GM23338 (cell line): ENCODE data around the gene MLPH. TPM values are rescaled to one million over a fixed set of nuclear protein-coding genes. Genes with fewer than 3 reads are reported as not detected.

Source experiments
- ATAC-seq: fragments of 200-7000 bp; cut with Tn5 transposase; 3 replicates; pipeline ENCODE4 v1.9.1; 2020
- DNase-seq: peaks from one replicate; pipeline ENCODE4 v3.0.0-alpha.2; 2015; ENCODE audit warnings: low spot score
- H2AFZ ChIP-seq: fragments of 200-600 bp; sonication (generic); 2 replicates; pipeline ENCODE4 v1.8.0; 2016; ENCODE audit warnings: antibody characterized with exemption, mild to moderate bottlenecking, moderate library complexity
- H3F3A ChIP-seq: fragments of 200-600 bp; sonication (generic); replicated peaks from 2 replicates; pipeline ENCODE4 v1.8.0; 2017; ENCODE audit warnings: antibody characterized with exemption, mixed run types, low read depth
- H3K27ac ChIP-seq: fragments of 200-600 bp; sonication (generic); 2 replicates; pipeline ENCODE4 v1.6.1; 2016; ENCODE audit warnings: low read depth
- H3K27me3 ChIP-seq: fragments of 200-600 bp; sonication (generic); 2 replicates; pipeline ENCODE4 v1.8.0; 2016; ENCODE audit warnings: mild to moderate bottlenecking, mixed run types, moderate library complexity; ENCODE audit not compliant: insufficient read depth
- H3K36me3 ChIP-seq: fragments of 200-600 bp; sonication (generic); 2 replicates; pipeline ENCODE4 v1.8.0; 2016; ENCODE audit warnings: mild to moderate bottlenecking; ENCODE audit not compliant: insufficient read depth
- H3K4me1 ChIP-seq: fragments of 200-600 bp; sonication (generic); 2 replicates; pipeline ENCODE4 v1.8.0; 2016; ENCODE audit warnings: mild to moderate bottlenecking, moderate library complexity; ENCODE audit not compliant: insufficient read depth
- H3K4me2 ChIP-seq: fragments of 200-600 bp; sonication (generic); 2 replicates; pipeline ENCODE4 v1.7.1; 2017; ENCODE audit warnings: mixed run types
- H3K4me3 ChIP-seq: fragments of 200-600 bp; sonication (generic); 2 replicates; pipeline ENCODE4 v1.6.1; 2016; ENCODE audit warnings: mixed run types
- H3K79me2 ChIP-seq: fragments of 200-600 bp; sonication (generic); replicated peaks from 2 replicates; pipeline ENCODE4 v1.8.0; 2017; ENCODE audit warnings: mild to moderate bottlenecking; ENCODE audit not compliant: insufficient read depth
- H3K9me2 ChIP-seq: fragments of 200-600 bp; sonication (generic); 2 replicates; pipeline ENCODE4 v1.8.0; 2017; ENCODE audit not compliant: insufficient read depth
- H4K20me1 ChIP-seq: fragments of 200-600 bp; sonication (generic); replicated peaks from 2 replicates; pipeline ENCODE4 v1.8.0; 2017; ENCODE audit warnings: mild to moderate bottlenecking; ENCODE audit not compliant: insufficient read depth
- H3K27ac Mint-ChIP-seq: 2 replicates; pipeline ENCODE4 v1.8.0; 2020; ENCODE audit warnings: inconsistent platforms, mild to moderate bottlenecking, moderate library complexity, mixed read lengths
- H3K27me3 Mint-ChIP-seq: 3 replicates; pipeline ENCODE4 v1.8.0; 2022; ENCODE audit warnings: low read depth, mild to moderate bottlenecking, moderate library complexity, mixed read lengths, inconsistent platforms; ENCODE audit not compliant: insufficient read depth, poor library complexity
- H3K36me3 Mint-ChIP-seq: 3 replicates; pipeline ENCODE4 v1.8.0; 2021; ENCODE audit warnings: low read depth, mild to moderate bottlenecking, inconsistent platforms, moderate library complexity, mixed read lengths
- H3K4me1 Mint-ChIP-seq: 3 replicates; pipeline ENCODE4 v1.8.0; 2020; ENCODE audit warnings: mild to moderate bottlenecking, inconsistent platforms, mixed read lengths
- H3K4me3 Mint-ChIP-seq: 3 replicates; pipeline ENCODE4 v1.8.0; 2021; ENCODE audit warnings: moderate library complexity, mild to moderate bottlenecking, inconsistent platforms, mixed read lengths
- H3K9me3 Mint-ChIP-seq: 3 replicates; pipeline ENCODE4 v1.8.0; 2020; ENCODE audit warnings: moderate library complexity, mild to moderate bottlenecking, inconsistent platforms, mixed read lengths
- CTCF ChIP-seq, 2 experiments: fragments of 200-600 bp in 1 of 2; sonication (generic) in 1 of 2; conservative IDR thresholded peaks; 2 replicates each; pipeline versions ENCODE4 v1.5.1 to v1.6.1; 2016 to 2017; ENCODE audit warnings: antibody characterized with exemption in 2 of 2, low read depth in 2 of 2, mild to moderate bottlenecking in 2 of 2, moderate library complexity in 1 of 2
- EZH2 ChIP-seq: fragments of 200-600 bp; sonication (generic); IDR thresholded peaks from one replicate; pipeline ENCODE4 v1.8.0; 2017; ENCODE audit warnings: antibody characterized with exemption, mild to moderate bottlenecking, low read depth; ENCODE audit not compliant: unreplicated experiment
- POLR2AphosphoS5 ChIP-seq: IDR thresholded peaks from 2 replicates; pipeline ENCODE4 v1.6.1; 2016; ENCODE audit warnings: antibody characterized with exemption, low read depth
- REST ChIP-seq: IDR thresholded peaks from one replicate; pipeline ENCODE4 v1.6.1; 2018; ENCODE audit warnings: antibody characterized with exemption; ENCODE audit not compliant: unreplicated experiment
- STAT1 ChIP-seq: IDR thresholded peaks from one replicate; pipeline ENCODE4 v1.6.1; 2016; ENCODE audit warnings: antibody characterized with exemption; ENCODE audit not compliant: unreplicated experiment
- ZNF114 ChIP-seq: fragments of 250-450 bp; sonication (Bioruptor Pico); IDR thresholded peaks from 2 replicates; pipeline ENCODE4 v1.5.0; 2020; ENCODE audit warnings: mild to moderate bottlenecking, moderate library complexity
- ZNF331 ChIP-seq: fragments of 250-450 bp; sonication (Bioruptor Pico); IDR thresholded peaks from 2 replicates; pipeline ENCODE4 v1.5.0; 2020; ENCODE audit warnings: low read depth, mild to moderate bottlenecking, moderate library complexity
- ZNF462 ChIP-seq: fragments of 250-450 bp; sonication (Bioruptor Pico); IDR thresholded peaks from 2 replicates; pipeline ENCODE4 v1.5.0; 2020; ENCODE audit warnings: mild to moderate bottlenecking, moderate library complexity
- polyA plus RNA-seq: library from polyadenylated mRNA; unstranded; fragments of >200 nt; fragmentation: Nextera tagmentation; extraction: Ambion mirVana; gene quantifications from 2 replicates; pipeline ENCODE4 v1.2.1, GENCODE V29; 2016
- total RNA-seq: library from RNA; depleted of rRNA; stranded (reverse); fragments of >200 nt; shearing (Covaris generic); gene quantifications from 2 replicates; pipeline ENCODE4 v1.2.3, GENCODE V29; 2014

The MLPH gene
- total and polyA plus RNA-seq, 2 experiments from 2014 or later = 13.6 to 16.5 TPM

GRCh38 chr2:237555560-237555959 is 68.5 kb downstream of the MLPH start:
- Mint-ChIP-seq H3K27ac (no peak overlapping the region), H3K36me3 (peaks cover 41% of the 10 kb centered on the region), H3K27me3 (peaks cover 4% of the 10 kb centered on the region), H3K9me3 (peaks cover 30% of the 10 kb centered on the region), H3K4me1 (no peaks in the 10 kb centered on the region; the same call in 1 of the 3 replicates), H3K4me3 (no peak overlapping the region)
- Histone ChIP-seq H2AFZ (no peak overlapping the region), H3K4me2 (no peak overlapping the region), H3K27ac (no peak overlapping the region), H3K27me3 (no peaks in the 10 kb centered on the region), H3K4me3 (no peak overlapping the region), H3K9me2 (no peaks in the 10 kb centered on the region), H3F3A (no peaks in the 10 kb centered on the region), H3K36me3 (no peaks in the 10 kb centered on the region), H4K20me1 (no peaks in the 10 kb centered on the region), H3K4me1 (no peaks in the 10 kb centered on the region), H3K79me2 (no peaks in the 10 kb centered on the region)
- TF ChIP-seq CTCF (conservative IDR thresholded peaks at IDR 0.05; ENCODE audit: low read depth in 2 of 2) (no peak), ZNF114 (CRISPR knock-in tag) (no peak), ZNF462 (no peak), ZNF331 (no peak), POLR2AphosphoS5 (no peak), EZH2 (no peak), REST (no peak), STAT1 (no peak)
- ATAC-seq = no peak
- no peak for DNase-seq
